Fibroblast of pulmonary artery (primary cell): Measurements from ENCODE around the gene DENND2A.
"Not testable (repeated sequence)": the region's sequence is repeated elsewhere in the genome, so short reads cannot be mapped to it uniquely, and the experiment has no call there.

ENCODE experiments used
- DNase-seq: peaks from one replicate; pipeline ENCODE4 v3.0.0-alpha.2; 2010; ENCODE audit warnings: low read depth
- H3K4me3 ChIP-seq: replicated peaks from 2 replicates; pipeline ENCODE4 v1.5.1; 2011; ENCODE audit warnings: low read depth, mild to moderate bottlenecking, control low read depth, low read length, moderate library complexity
- TF ChIP-seq, protein P1 (sequence below): IDR thresholded peaks from 2 replicates; pipeline ENCODE4 v1.5.1; 2011; ENCODE audit warnings: mild to moderate bottlenecking, control low read depth, low read length, inconsistent platforms; ENCODE audit errors: missing control alignments

Gene DENND2A

DNA sequence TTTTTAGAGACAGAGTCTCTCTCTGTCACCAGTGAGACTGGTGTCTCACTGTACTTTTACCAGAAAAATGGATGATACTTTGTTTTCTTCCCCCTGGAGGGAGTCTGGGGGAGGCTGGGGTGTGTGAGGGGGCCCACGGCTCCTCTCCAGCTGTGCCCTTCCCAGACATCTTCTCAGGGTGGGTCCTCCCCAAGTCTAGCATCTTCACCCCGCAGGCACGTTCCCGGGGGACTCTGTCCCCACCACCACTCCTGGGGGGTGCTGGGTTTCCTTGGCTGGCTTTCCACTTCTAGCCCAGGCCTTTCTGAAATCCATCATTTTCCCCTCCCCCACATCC is 99.5 kb downstream of the DENND2A start:
- TF ChIP-seq, protein P1, sequence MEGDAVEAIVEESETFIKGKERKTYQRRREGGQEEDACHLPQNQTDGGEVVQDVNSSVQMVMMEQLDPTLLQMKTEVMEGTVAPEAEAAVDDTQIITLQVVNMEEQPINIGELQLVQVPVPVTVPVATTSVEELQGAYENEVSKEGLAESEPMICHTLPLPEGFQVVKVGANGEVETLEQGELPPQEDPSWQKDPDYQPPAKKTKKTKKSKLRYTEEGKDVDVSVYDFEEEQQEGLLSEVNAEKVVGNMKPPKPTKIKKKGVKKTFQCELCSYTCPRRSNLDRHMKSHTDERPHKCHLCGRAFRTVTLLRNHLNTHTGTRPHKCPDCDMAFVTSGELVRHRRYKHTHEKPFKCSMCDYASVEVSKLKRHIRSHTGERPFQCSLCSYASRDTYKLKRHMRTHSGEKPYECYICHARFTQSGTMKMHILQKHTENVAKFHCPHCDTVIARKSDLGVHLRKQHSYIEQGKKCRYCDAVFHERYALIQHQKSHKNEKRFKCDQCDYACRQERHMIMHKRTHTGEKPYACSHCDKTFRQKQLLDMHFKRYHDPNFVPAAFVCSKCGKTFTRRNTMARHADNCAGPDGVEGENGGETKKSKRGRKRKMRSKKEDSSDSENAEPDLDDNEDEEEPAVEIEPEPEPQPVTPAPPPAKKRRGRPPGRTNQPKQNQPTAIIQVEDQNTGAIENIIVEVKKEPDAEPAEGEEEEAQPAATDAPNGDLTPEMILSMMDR, result no peak
- no peak for DNase-seq
- no peak overlapping the region for H3K4me3 ChIP-seq

DNA sequence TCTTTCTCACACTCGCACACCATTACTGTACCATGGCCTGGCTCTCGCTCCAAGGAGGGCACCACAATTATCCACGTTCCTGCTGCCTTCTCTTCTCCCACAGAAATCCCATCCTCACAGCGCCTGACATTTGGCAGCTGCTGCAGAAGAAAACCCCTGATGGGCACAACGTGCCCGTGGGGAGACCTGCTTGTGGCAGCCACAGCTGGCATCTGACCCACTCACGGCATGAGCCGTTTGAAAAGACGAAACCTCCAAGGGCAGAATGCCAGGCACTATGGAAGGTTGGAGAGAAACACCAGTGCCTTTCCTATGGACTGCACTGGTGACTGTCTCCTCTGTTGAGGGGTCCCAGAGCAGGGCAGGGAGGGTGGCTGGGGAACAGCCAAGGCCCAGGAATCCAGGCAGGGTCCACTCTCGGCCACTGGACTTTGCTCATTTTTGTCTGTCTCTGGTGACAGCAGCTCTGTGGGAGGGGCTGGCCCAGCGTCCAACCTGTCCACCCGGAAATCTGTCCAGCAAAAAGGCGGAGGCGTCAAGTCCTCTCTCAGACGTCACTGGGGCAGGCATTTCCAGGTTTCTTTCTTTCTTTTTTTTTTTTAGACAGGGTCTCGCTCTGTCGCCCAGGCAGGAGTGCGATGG is 100.4 kb downstream of the DENND2A start:
- no peak overlapping the region for H3K4me3 ChIP-seq
- DNase-seq, result no peak
- TF ChIP-seq, protein P1, result no peak

DNA sequence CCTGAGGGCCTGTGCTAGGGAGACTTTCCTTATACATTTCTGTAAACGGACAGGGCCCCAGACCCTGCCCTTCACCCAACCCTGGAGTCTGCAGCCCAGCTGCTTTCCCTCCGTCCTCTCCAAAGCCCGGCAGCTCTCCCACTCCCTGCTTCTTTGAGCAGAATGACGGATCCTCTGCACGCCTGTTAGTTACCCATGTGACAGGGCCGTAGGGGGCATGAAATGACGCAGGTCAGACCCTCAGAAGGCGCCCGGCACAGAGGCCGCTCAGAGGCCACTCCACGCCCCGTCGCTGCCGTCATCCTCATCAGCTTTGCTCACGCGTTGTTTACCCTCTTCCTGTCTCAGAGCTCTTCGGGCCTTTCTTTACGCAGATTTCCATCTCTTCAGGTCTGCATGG is 101.2 kb downstream of the DENND2A start:
- no peak overlapping the region for H3K4me3 ChIP-seq
- DNase-seq, result no peak
- TF ChIP-seq, protein P1, result no peak

DNA sequence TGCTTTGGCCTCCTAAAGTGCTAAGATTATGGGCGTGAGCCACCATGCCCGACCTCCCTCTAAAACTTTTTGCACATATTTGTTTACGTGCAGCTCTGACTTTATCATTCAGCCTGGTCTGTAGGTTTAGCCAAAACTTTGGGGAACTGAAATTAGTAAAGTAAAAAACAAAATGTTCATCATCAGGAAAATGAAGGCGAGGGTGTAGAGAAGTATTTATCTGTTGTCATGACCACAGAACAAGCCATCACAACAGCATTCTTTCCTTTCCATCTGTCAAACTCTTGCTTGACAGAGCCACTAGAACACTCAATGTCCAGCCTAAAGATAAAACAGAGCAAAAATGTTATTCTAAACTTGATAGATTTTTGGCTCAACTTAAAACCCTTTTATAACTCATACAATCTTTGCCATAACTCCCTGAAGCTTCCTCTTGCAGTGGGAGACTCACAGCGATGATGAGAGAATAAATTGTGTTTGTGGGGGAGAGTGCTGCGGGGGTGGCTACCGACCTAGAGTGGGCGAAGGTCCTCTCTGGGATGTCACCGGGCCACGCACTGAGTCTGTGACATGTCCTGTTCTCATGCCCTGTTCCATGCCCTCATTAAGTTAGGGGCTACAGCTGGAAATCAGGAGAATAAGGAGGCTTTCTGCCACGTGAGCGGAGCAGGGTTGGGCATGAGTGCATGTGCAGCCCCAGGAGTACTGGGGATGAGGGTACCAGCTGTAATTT is 102.7 kb downstream of the DENND2A start:
- no peak overlapping the region for H3K4me3 ChIP-seq
- TF ChIP-seq, protein P1, result no peak
- DNase-seq, result peak; percentile 46

DNA sequence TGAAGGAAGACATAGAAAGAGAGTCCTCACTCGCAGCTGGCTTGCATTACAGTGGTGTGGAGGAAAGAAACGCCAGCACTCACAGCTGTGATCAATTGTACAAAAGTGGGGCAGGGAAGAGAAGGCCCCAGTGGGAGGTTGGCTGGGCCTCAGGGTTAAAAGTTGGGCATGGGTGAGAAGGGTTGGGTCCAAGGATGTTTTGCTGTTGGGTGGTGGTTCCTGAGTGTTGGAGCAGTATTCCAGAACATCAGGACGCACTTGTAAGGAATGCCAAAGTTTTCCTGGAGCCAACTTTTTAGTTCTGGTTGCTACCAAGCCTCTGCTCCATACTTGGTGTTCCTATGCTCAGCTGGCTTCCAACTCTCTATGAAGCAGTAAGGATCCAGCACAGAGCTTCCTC is 105.9 kb downstream of the DENND2A start:
- H3K4me3 ChIP-seq, result no peak overlapping the region
- DNase-seq, result no peak
- TF ChIP-seq, protein P1, result no peak

DNA sequence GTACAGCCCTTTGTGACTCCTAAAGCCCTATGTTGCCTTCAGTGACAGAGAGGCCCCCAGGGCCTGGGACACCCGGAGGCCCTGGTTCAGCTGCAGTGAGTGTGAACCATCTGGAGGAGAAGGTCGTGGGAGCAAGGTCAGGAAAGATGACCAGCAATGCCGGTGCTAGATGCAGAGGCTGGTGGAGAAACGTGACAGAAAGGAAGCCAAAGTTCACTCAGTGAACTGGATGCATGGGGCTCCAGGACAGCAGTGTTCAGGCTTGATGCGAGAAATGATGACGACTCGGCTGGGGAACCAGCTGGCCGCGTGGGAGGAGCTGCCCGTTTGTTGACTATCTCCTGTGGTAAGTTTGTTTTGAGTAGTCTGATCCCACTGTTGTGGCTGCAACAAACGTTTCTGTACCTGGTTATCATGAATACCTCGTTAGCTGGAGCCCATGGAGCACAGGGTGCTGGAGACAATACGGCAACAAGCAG is 107.2 kb downstream of the DENND2A start:
- no peak overlapping the region for H3K4me3 ChIP-seq
- peak; percentile 40 for DNase-seq
- TF ChIP-seq, protein P1, result no peak

DNA sequence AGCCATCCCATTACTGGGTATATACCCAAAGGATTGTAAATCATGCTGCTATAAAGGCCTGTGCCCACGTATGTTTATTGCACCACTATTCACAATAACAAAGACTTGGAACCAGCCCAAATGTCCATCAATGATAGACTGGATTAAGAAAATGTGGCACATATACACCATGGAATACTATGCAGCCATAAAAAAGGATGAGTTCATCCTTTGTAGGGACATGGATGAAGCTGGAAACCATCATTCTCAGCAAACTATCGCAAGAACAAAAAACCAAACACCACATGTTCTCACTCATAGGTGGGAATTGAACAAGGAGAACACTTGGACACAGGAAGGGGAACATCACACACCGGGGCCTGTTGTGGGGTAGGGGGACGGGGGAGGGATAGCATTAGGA is 111.2 kb downstream of the DENND2A start:
- not testable (repeated sequence) for H3K4me3 ChIP-seq, DNase-seq
